Lower leg skin (tissue), 4 donors: ENCODE measurements around the gene NTNG1. TPM values are rescaled to one million over a fixed set of nuclear protein-coding genes. Genes with fewer than 3 reads are reported as not detected.
"Not testable (repeated sequence)": the region's sequence is repeated elsewhere in the genome, so short reads cannot be mapped to it uniquely, and the experiment has no call there.

Source experiments
- DNase-seq, 2 donors: peaks; one replicate each; pipeline ENCODE4 v3.0.0-alpha.2; 2019; ENCODE audit warnings: low spot score in 2 of 2
- H3K4me3 ChIP-seq: fragments of 200-600 bp; sonication (generic); 2 replicates; pipeline ENCODE4 v1.5.1; 2017; ENCODE audit warnings: mild to moderate bottlenecking, low read depth; ENCODE audit not compliant: poor library complexity, severe bottlenecking
- CTCF ChIP-seq, 3 donors: fragments of 450-650 bp; IDR thresholded peaks; one replicate each; pipeline ENCODE4 v1.5.1; 2016; ENCODE audit warnings: antibody characterized with exemption in 3 of 3, mild to moderate bottlenecking in 3 of 3, moderate library complexity in 2 of 3
- POLR2A ChIP-seq, 2 donors: fragments of 450-650 bp; IDR thresholded peaks; one replicate each; pipeline ENCODE4 v1.6.1; 2016 to 2017; ENCODE audit warnings: antibody characterized with exemption in 2 of 2, mild to moderate bottlenecking in 1 of 2, moderate library complexity in 1 of 2
- WGBS, 2 donors: methylation state at CpG; one replicate each; pipeline ENCODE4 v1.1.5; 2018; 5-methylcytosine and 5-hydroxymethylcytosine counted together
- intact Hi-C: fragments of 100-400 bp; cut with DNase I; formaldehyde crosslinking; loops from one replicate; pipeline ENCODE4 v1.15.0; 2023; ENCODE audit warnings: low total_unique reads
- total RNA-seq, 4 donors: library from RNA; depleted of rRNA; stranded (reverse); fragments of >200 nt; gene quantifications; one replicate each; pipeline ENCODE4 v1.1.0, GENCODE V29; 2016

Gene NTNG1
- total RNA-seq, 4 donors from 2014 or later = 2.6 to 8.1 (median 3.4) TPM

- WGBS, 2 donors = 95 to 97% methylated on average over 2 of the region's 2 CpGs
- DNase-seq = no peak
- intact Hi-C loops = no loop called here
- H3K4me3 ChIP-seq = no peak overlapping the region
- TF ChIP-seq CTCF (IDR thresholded peaks at IDR 0.05) (no peak), POLR2A (IDR thresholded peaks at IDR 0.05) (no peak)
Measured at GRCh38 chr1:107230121-107230520, 89.3 kb downstream of the NTNG1 start.

- TF ChIP-seq CTCF (IDR thresholded peaks at IDR 0.05) (no peak), POLR2A (IDR thresholded peaks at IDR 0.05) (no peak)
- H3K4me3 ChIP-seq = no peak overlapping the region
- WGBS, 2 donors = 83 to 88% methylated on average over 2 of the region's 2 CpGs
- no peak for DNase-seq
- intact Hi-C loops = no loop called here
Measured at GRCh38 chr1:107231291-107231690, 90.5 kb downstream of the NTNG1 start.

GRCh38 chr1:107232426-107232825 lies 91.6 kb downstream of the NTNG1 start:
- 78 to 83% methylated on average over 2 of the region's 2 CpGs for WGBS, 2 donors
- intact Hi-C loops = no loop called here
- TF ChIP-seq POLR2A (IDR thresholded peaks at IDR 0.05) (no peak), CTCF (IDR thresholded peaks at IDR 0.05) (no peak)
- no peak for DNase-seq
- H3K4me3 ChIP-seq = no peak overlapping the region

- WGBS, 2 donors = 97 to 98% methylated on average over 3 of the region's 3 CpGs
- intact Hi-C loops, DNase-seq, H3K4me3 ChIP-seq: not testable (repeated sequence)
Measured at GRCh38 chr1:107236760-107237159, 95.9 kb downstream of the NTNG1 start.

GRCh38 chr1:107243461-107243860 lies 102.6 kb downstream of the NTNG1 start:
- WGBS, 2 donors = 89% methylated on average over 7 of the region's 7 CpGs
- H3K4me3 ChIP-seq = no peak overlapping the region
- DNase-seq = no peak
- intact Hi-C loops = no loop called here
- TF ChIP-seq POLR2A (IDR thresholded peaks at IDR 0.05) (no peak), CTCF (IDR thresholded peaks at IDR 0.05) (no peak)

GRCh38 chr1:107244709-107245500 lies 104.1 kb downstream of the NTNG1 start:
- intact Hi-C loops = no loop called here
- WGBS, 2 donors = 62 to 65% methylated on average over 7 of the region's 7 CpGs
- H3K4me3 ChIP-seq = no peak overlapping the region
- no peak for DNase-seq
- no peak for TF ChIP-seq CTCF (IDR thresholded peaks at IDR 0.05)
- TF ChIP-seq POLR2A (IDR thresholded peaks at IDR 0.05) = no peak
